Hepatocyte (in vitro differentiated cells): ENCODE results near the gene PDZD7. TPM values are rescaled to one million over a fixed set of nuclear protein-coding genes. Genes with fewer than 3 reads are reported as not detected.
A peak's percentile ranks its signal among the peaks of the same experiment; 100 is the strongest.

Experiments
- DNase-seq: peaks from one replicate; pipeline ENCODE4 v3.0.0-alpha.2; 2016; ENCODE audit warnings: low spot score
- H2AFZ ChIP-seq: fragments of 200-600 bp; sonication (generic); 2 replicates; pipeline ENCODE4 v1.6.0; 2016; ENCODE audit warnings: antibody characterized with exemption, mild to moderate bottlenecking
- H3K27ac ChIP-seq: fragments of 200-600 bp; sonication (generic); 2 replicates; pipeline ENCODE4 v1.5.1; 2016; ENCODE audit warnings: mild to moderate bottlenecking
- H3K27me3 ChIP-seq: fragments of 200-600 bp; sonication (generic); 2 replicates; pipeline ENCODE4 v1.6.1; 2016
- H3K36me3 ChIP-seq: fragments of 200-600 bp; sonication (generic); replicated peaks from 2 replicates; pipeline ENCODE4 v1.5.1; 2016; ENCODE audit warnings: low read depth; ENCODE audit not compliant: insufficient read depth
- H3K4me1 ChIP-seq: fragments of 200-600 bp; sonication (generic); 2 replicates; pipeline ENCODE4 v1.5.1; 2016; ENCODE audit warnings: mild to moderate bottlenecking, moderate library complexity; ENCODE audit not compliant: insufficient read depth
- H3K4me2 ChIP-seq: fragments of 200-600 bp; sonication (generic); 2 replicates; pipeline ENCODE4 v1.6.0; 2016
- H3K4me3 ChIP-seq: fragments of 200-600 bp; sonication (generic); 2 replicates; pipeline ENCODE4 v1.5.1; 2016; ENCODE audit warnings: mild to moderate bottlenecking
- H3K79me2 ChIP-seq: fragments of 200-600 bp; sonication (generic); 2 replicates; pipeline ENCODE4 v1.6.0; 2017; ENCODE audit warnings: mild to moderate bottlenecking
- H3K9me2 ChIP-seq: fragments of 200-600 bp; sonication (generic); replicated peaks from 2 replicates; pipeline ENCODE4 v1.6.0; 2017; ENCODE audit warnings: mild to moderate bottlenecking; ENCODE audit not compliant: insufficient read depth
- H3K9me3 ChIP-seq: fragments of 200-600 bp; sonication (generic); 2 replicates; pipeline ENCODE4 v1.5.1; 2016; ENCODE audit warnings: low read depth, mild to moderate bottlenecking
- H4K20me1 ChIP-seq: fragments of 200-600 bp; sonication (generic); 2 replicates; pipeline ENCODE4 v1.6.0; 2016; ENCODE audit warnings: mild to moderate bottlenecking; ENCODE audit not compliant: insufficient read depth, poor library complexity, severe bottlenecking
- EZH2 ChIP-seq: fragments of 200-600 bp; sonication (generic); IDR thresholded peaks from 2 replicates; pipeline ENCODE4 v1.6.1; 2016; ENCODE audit warnings: antibody characterized with exemption, mild to moderate bottlenecking, borderline replicate concordance
- EZH2phosphoT487 ChIP-seq: fragments of 200-600 bp; sonication (generic); IDR thresholded peaks from one replicate; pipeline ENCODE4 v1.6.1; 2018; ENCODE audit warnings: antibody characterized with exemption, mild to moderate bottlenecking, low read depth, moderate library complexity; ENCODE audit not compliant: unreplicated experiment, severe bottlenecking
- WGBS: methylation state at CpG from one replicate; pipeline ENCODE4 v1.1.6; 2016; ENCODE audit warnings: low lambda C conversion rate; ENCODE audit errors: missing lambda C conversion rate; 5-methylcytosine and 5-hydroxymethylcytosine counted together
- polyA plus RNA-seq: library from polyadenylated mRNA; unstranded; fragments of >200 nt; fragmentation: Nextera tagmentation; extraction: Ambion mirVana; gene quantifications from 2 replicates; pipeline ENCODE4 v1.2.1, GENCODE V29; 2016
- total RNA-seq: library from RNA; depleted of rRNA; stranded (reverse); fragments of >200 nt; gene quantifications from 2 replicates; pipeline ENCODE4 v1.2.3, GENCODE V29; 2014
- TF ChIP-seq, protein P1 (sequence below): fragments of 200-600 bp; sonication (generic); IDR thresholded peaks from 2 replicates; pipeline ENCODE4 v1.5.1; 2016; ENCODE audit warnings: antibody characterized with exemption, mild to moderate bottlenecking; ENCODE audit not compliant: poor library complexity

Gene PDZD7
- total and polyA plus RNA-seq, 2 experiments from 2014 or later = 6.0 to 8.4 TPM

DNA sequence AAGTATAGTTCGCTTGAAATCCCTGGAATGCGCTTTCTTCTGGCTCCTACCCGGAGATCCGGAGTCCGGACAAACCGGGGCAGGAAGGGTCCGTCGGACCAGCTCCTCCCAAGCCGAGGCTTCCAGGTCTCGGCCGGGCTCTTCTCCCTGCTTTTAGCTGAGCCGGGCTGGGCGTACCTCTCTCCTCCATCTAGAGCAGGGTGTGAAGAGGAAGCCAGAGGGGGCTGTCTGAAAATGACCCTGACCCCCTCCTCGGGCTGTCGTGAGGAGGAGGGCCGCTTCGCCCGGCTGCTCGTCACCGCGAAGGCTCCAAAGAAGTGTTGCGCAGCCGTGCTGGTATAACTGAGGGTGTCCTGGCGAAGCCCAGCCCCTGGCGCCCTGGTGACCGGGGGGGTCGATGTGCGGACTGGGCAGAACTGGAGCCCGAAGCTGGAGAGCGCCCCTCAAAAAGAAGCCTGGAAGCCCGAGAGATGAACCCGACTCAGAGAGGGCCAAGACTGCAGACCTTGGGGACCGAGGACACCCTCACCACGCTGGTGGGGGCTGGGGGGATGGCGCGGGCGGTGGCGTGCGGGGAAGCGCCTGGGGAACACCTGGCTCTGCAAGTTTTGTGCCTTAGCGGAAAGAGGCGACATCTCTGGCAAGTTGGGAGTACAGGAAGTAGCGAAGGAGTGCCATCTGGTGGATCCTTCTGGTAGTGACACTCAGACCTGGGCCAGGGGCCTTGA is 36.6 kb upstream of the PDZD7 start:
- no peaks in the 10 kb centered on the region for H3K9me2 ChIP-seq
- TF ChIP-seq EZH2phosphoT487 = no peak
- TF ChIP-seq, protein P1, sequence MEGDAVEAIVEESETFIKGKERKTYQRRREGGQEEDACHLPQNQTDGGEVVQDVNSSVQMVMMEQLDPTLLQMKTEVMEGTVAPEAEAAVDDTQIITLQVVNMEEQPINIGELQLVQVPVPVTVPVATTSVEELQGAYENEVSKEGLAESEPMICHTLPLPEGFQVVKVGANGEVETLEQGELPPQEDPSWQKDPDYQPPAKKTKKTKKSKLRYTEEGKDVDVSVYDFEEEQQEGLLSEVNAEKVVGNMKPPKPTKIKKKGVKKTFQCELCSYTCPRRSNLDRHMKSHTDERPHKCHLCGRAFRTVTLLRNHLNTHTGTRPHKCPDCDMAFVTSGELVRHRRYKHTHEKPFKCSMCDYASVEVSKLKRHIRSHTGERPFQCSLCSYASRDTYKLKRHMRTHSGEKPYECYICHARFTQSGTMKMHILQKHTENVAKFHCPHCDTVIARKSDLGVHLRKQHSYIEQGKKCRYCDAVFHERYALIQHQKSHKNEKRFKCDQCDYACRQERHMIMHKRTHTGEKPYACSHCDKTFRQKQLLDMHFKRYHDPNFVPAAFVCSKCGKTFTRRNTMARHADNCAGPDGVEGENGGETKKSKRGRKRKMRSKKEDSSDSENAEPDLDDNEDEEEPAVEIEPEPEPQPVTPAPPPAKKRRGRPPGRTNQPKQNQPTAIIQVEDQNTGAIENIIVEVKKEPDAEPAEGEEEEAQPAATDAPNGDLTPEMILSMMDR = peak; percentile 93
- H3K36me3 ChIP-seq = no peaks in the 10 kb centered on the region
- H3K27ac ChIP-seq = peak overlapping the region; percentile 95
- H3K9me3 ChIP-seq = no peaks in the 10 kb centered on the region
- H3K27me3 ChIP-seq = peaks cover 7% of the 10 kb centered on the region
- peak overlapping the region; percentile 44 for H2AFZ ChIP-seq
- no peaks in the 10 kb centered on the region for H4K20me1 ChIP-seq
- peaks cover 4% of the 10 kb centered on the region for H3K79me2 ChIP-seq
- peak overlapping the region; percentile 58 for H3K4me3 ChIP-seq
- WGBS = 2% methylated on average over 32 of the region's 43 CpGs
- H3K4me1 ChIP-seq = peaks cover 24% of the 10 kb centered on the region
- peak; percentile 91 for DNase-seq
- peak overlapping the region; percentile 96 for H3K4me2 ChIP-seq

DNA sequence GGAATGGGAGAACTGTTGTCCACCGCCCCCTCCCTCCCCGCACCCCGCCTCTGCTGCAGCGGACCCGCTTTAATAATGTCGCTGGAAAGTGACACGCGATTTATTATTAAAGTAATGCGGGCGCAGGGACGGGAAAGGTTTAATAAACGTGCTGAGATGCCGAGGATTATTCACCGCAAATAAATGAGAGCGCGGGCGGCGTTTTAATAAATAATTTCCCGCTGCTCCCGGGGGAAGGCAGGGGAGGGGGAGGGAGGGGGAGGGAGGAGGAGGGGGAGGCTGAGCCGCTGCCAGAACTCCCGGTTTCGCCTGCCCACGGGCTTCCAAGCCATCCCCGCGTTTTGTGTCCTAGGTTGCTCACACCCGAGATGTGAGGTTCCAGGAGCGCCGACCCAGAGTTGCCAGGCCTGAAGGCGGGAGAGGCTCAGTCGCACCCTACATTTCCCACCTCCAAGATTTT is 36.0 kb upstream of the PDZD7 start:
- Histone ChIP-seq H3K27ac (peak overlapping the region; percentile 95), H2AFZ (peak overlapping the region; percentile 44), H3K4me2 (peak overlapping the region; percentile 96), H3K79me2 (peaks cover 7% of the 10 kb centered on the region), H4K20me1 (no peaks in the 10 kb centered on the region), H3K36me3 (no peaks in the 10 kb centered on the region), H3K9me2 (no peaks in the 10 kb centered on the region), H3K4me1 (peaks cover 30% of the 10 kb centered on the region), H3K27me3 (peaks cover 1% of the 10 kb centered on the region), H3K4me3 (peak overlapping the region; percentile 58), H3K9me3 (no peaks in the 10 kb centered on the region)
- no peak for TF ChIP-seq EZH2
- no peak for TF ChIP-seq EZH2phosphoT487
- TF ChIP-seq, protein P1 = no peak
- peak; percentile 45 for DNase-seq
- WGBS = under 1% methylated on average over 20 of the region's 31 CpGs

DNA sequence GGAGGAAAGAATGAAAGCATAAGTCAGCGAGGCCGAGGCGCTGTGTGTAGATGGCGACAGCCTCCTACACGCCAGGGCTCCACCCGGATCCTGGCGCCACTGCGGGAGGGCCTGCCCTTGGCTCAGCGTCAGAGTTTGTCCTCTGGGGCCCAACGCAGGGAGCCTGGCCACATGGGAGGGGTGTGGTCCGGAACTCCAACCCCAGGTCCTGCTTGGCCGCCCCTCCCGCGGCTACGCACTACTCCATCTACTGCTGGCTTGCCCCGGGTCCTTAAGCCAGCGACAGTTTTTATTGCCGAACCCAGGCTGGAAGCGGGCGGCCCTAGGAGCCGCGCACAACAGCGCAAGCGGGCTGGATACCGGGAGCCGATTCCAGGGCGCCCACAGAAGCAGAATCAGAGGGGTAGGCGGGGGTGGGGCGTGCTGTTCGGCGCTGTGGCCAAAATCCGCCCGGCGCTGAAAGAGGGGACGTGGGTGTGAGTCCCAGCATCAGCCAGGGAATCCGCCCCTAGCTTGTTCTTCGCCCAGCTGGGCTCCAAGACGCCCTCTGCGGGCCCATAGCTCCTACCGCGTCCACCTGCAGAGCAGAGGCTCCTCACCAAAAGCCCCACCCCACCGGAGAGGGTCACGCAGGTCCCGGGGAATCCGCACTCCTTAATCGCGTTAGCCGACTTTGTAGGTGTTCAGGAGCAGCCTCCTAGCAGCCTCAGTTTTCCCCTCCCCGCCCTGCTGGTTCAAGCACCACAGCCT is 35.4 kb upstream of the PDZD7 start:
- H3K27ac ChIP-seq = peak overlapping the region; percentile 95
- no peaks in the 10 kb centered on the region for H3K9me2 ChIP-seq
- H3K4me1 ChIP-seq = peaks cover 31% of the 10 kb centered on the region
- no peaks in the 10 kb centered on the region for H3K27me3 ChIP-seq
- TF ChIP-seq EZH2 = no peak
- TF ChIP-seq, protein P1 = peak; percentile 48
- no peaks in the 10 kb centered on the region for H3K9me3 ChIP-seq
- peak overlapping the region; percentile 96 for H3K4me2 ChIP-seq
- peaks cover 8% of the 10 kb centered on the region for H3K79me2 ChIP-seq
- H4K20me1 ChIP-seq = no peaks in the 10 kb centered on the region
- peak; percentile 92 for DNase-seq
- 2% methylated on average over 41 of the region's 49 CpGs for WGBS
- H2AFZ ChIP-seq = peak overlapping the region; percentile 38
- H3K36me3 ChIP-seq = no peaks in the 10 kb centered on the region
- peak overlapping the region; percentile 50 for H3K4me3 ChIP-seq
